ENCODE results near the gene INPP4B.

GRCh38 chr4:142485452-142485851 is 360.6 kb downstream of the INPP4B start:
- TF ChIP-seq CTCF (conservative IDR thresholded peaks at IDR 0.05), result no peak
- no peak for TF ChIP-seq EZH2 (IDR thresholded peaks at IDR 0.05; ENCODE audit: low read depth)
